Upper lobe of left lung (tissue), 6 donors: ENCODE results near the gene TTLL10. TPM values are rescaled to one million over a fixed set of nuclear protein-coding genes. Genes with fewer than 3 reads are reported as not detected.
"Not testable (repeated sequence)": the region's sequence is repeated elsewhere in the genome, so short reads cannot be mapped to it uniquely, and the experiment has no call there.

Experiments used
- ATAC-seq, 2 donors: fragments of 200-7000 bp; cut with Tn5 transposase; one replicate each; pipeline ENCODE4 v1.9.1; 2022; ENCODE audit warnings: mild to moderate bottlenecking in 2 of 2, moderate library complexity in 2 of 2; ENCODE audit not compliant: low FRiP score in 2 of 2
- DNase-seq, 2 donors: peaks; one replicate each; pipeline ENCODE4 v3.0.0-alpha.2; 2019 to 2020
- H3K27ac ChIP-seq, 4 donors: fragments of 200-600 bp; sonication (generic); one replicate each; pipeline ENCODE4 v1.5.1; 2016 to 2019
- H3K27me3 ChIP-seq, 4 donors: fragments of 200-600 bp; sonication (generic); one replicate each; pipeline ENCODE4 v1.5.1; 2017 to 2019
- H3K36me3 ChIP-seq, 4 donors: fragments of 200-600 bp; sonication (generic); one replicate each; pipeline ENCODE4 v1.5.1; 2016 to 2019
- H3K4me1 ChIP-seq, 4 donors: fragments of 200-600 bp; sonication (generic); one replicate each; pipeline ENCODE4 v1.5.1; 2018 to 2019
- H3K4me3 ChIP-seq, 4 donors: fragments of 200-600 bp; sonication (generic); one replicate each; pipeline ENCODE4 v1.5.1; 2017 to 2019; ENCODE audit warnings: mild to moderate bottlenecking in 2 of 4, moderate library complexity in 1 of 4
- H3K9me3 ChIP-seq, 4 donors: fragments of 200-600 bp; sonication (generic); one replicate each; pipeline ENCODE4 v1.5.1; 2018 to 2019
- CTCF ChIP-seq, 6 experiments: fragments of 450-650 bp in 4 of 6; fragments of 200-600 bp in 2 of 6; sonication (generic) in 2 of 6; IDR thresholded peaks; one replicate each; pipeline ENCODE4 v1.5.1; 2016 to 2019; ENCODE audit warnings: antibody characterized with exemption in 6 of 6
- EP300 ChIP-seq, 4 donors: sonication (generic); formaldehyde crosslinking; IDR thresholded peaks; one replicate each; pipeline ENCODE4 v1.5.1; 2017; ENCODE audit warnings: antibody characterized with exemption in 4 of 4, control low read depth in 2 of 4
- POLR2A ChIP-seq, 4 donors: fragments of 450-650 bp; IDR thresholded peaks; one replicate each; pipeline ENCODE4 v1.5.1; 2016 to 2017; ENCODE audit warnings: antibody characterized with exemption in 4 of 4, mild to moderate bottlenecking in 2 of 4
- POLR2AphosphoS5 ChIP-seq, 2 donors: sonication (generic); formaldehyde crosslinking; IDR thresholded peaks; one replicate each; pipeline ENCODE4 v1.5.1; 2017; ENCODE audit warnings: antibody characterized with exemption in 2 of 2
- WGBS, 2 donors: methylation state at CpG; one replicate each; pipeline ENCODE4 v1.1.5; 2017 to 2018; 5-methylcytosine and 5-hydroxymethylcytosine counted together
- total RNA-seq, 6 donors: library from RNA; depleted of rRNA in 4 of 6; stranded (reverse); fragments of >200 nt in 4 of 6; gene quantifications; one replicate each; pipeline versions ENCODE4 v1.1.0 to v1.2.1, GENCODE V29; 2016 to 2021
- donor health status: DM: no; HTN: no; CAD: no; lungs with moderate emphysema.
- donor health status: DM: no; HTN: yes; CAD: no; lungs with severe emphysema.

Gene TTLL10
- total RNA-seq, 6 donors from 2014 or later: 0.86 to 14.5 (median 5.8) TPM

GRCh38 chr1:1136547-1137230, 37.0 kb upstream of the TTLL10 start:
- Histone ChIP-seq H3K9me3 (no peaks in the 10 kb centered on the region), H3K36me3 (no peaks in the 10 kb centered on the region), H3K4me1 (peaks cover 5 to 30% (median 25%) of the 10 kb centered on the region in 4 donors), H3K27me3 (peaks cover 0 to 7% (median 0%) of the 10 kb centered on the region in 4 donors), H3K4me3 (peak overlapping the region in 3 of 4 donors; percentile 42 to 53 (median 52)), H3K27ac (peak overlapping the region in 3 of 4 donors; percentile 54 to 69 (median 60))
- TF ChIP-seq POLR2AphosphoS5 (IDR thresholded peaks at IDR 0.05) (no peak), EP300 (IDR thresholded peaks at IDR 0.05) (no peak), CTCF (IDR thresholded peaks at IDR 0.05) (no peak), POLR2A (IDR thresholded peaks at IDR 0.05) (peak in 1 of 4 donors; percentile 35)
- ATAC-seq: peak; percentile 25 to 68
- 31% methylated on average over 38 of the region's 48 CpGs; no CpG with 5 or more reads in 1 of the 2 donors for WGBS, 2 donors
- peak; percentile 63 to 85 for DNase-seq

- H3K4me1 ChIP-seq: peaks cover 5 to 30% (median 24%) of the 10 kb centered on the region in 4 donors
- H3K27ac ChIP-seq: peak overlapping the region in 3 of 4 donors; percentile 54 to 69 (median 60)
- DNase-seq: peak in 1 of 2 donors; percentile 86
- 20 to 25% methylated on average over 17 to 26 of the region's 36 CpGs for WGBS, 2 donors
- TF ChIP-seq EP300 (IDR thresholded peaks at IDR 0.05) (no peak), POLR2A (IDR thresholded peaks at IDR 0.05) (peak in 1 of 4 donors; percentile 5), POLR2AphosphoS5 (IDR thresholded peaks at IDR 0.05) (no peak), CTCF (IDR thresholded peaks at IDR 0.05) (no peak)
- peak overlapping the region in 3 of 4 donors; percentile 42 to 53 (median 52) for H3K4me3 ChIP-seq
- H3K36me3 ChIP-seq: no peaks in the 10 kb centered on the region
- no peaks in the 10 kb centered on the region for H3K9me3 ChIP-seq
- H3K27me3 ChIP-seq: peaks cover 0 to 7% (median 0%) of the 10 kb centered on the region in 4 donors
- ATAC-seq: peak in 1 of 2 donors; percentile 35
These were observed 36.2 kb upstream of the TTLL10 start for GRCh38 chr1:1137256-1138045.

DNA sequence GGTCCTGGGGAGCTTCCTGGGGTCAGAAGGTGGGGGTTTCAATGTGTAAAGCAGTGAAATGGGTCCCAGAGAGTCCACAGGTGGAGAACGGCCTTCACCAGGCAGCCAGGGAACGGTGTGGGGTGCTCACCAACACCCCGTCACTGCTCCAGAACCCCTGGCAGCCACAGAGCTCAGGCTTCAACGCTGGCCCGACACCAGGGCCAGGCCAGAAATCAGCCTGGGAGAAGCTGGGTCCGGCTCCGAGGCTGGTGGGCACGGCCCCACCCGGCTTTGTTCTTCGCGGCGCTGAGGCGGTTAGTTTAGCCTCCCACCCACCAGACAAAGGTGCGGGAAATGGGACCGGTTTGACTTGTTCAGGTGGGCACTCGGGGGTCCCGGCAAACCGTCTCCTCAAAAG, 33.0 kb upstream of the TTLL10 start:
- WGBS, 2 donors: 49 to 65% methylated on average over 17 to 18 of the region's 18 CpGs
- DNase-seq (peak in 1 of 2 donors; percentile 49), ATAC-seq (no peak)
- TF ChIP-seq POLR2AphosphoS5 (IDR thresholded peaks at IDR 0.05): no peak
- Histone ChIP-seq H3K4me1 (peaks cover 0 to 34% (median 29%) of the 10 kb centered on the region in 4 donors), H3K9me3 (no peaks in the 10 kb centered on the region), H3K36me3 (no peaks in the 10 kb centered on the region), H3K27me3 (peaks cover 0 to 7% (median 0%) of the 10 kb centered on the region in 4 donors), H3K27ac (no peak overlapping the region), H3K4me3 (no peak overlapping the region)

DNA sequence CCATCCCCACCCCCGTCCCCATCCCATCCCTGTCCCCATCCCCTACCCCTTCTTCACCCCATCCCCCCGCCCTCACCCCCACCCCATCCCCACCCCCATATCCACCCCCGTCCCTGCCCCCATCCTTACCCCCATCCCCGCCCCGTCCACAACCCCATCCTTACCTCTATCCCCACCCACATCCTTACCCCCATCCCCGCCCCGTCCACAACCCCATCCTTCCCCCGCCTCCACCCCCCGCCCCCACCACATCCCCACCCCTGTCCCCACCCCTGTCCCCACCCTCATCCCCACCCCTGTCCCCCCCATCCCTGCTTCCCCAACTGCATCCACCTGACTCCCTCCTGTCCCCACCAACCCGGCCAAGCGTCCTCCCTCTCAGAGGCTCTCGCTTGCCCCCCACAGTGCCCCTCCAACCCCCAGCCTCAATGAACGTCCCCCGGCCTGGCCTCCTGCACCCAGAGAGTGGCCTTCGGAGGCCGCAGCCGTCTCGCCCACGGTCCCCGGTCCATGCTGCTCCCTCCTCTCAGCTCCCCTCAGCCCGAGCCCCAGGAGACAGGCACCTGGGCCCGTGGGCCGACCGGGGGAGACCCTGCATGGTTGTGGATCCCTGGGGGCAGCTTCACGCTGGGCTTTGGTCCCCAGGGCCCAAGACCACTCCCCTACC, 32.3 kb upstream of the TTLL10 start:
- TF ChIP-seq CTCF (IDR thresholded peaks at IDR 0.05): no peak
- no peak for TF ChIP-seq POLR2A (IDR thresholded peaks at IDR 0.05)
- TF ChIP-seq EP300 (IDR thresholded peaks at IDR 0.05): no peak
- TF ChIP-seq POLR2AphosphoS5 (IDR thresholded peaks at IDR 0.05): no peak
- ATAC-seq (no peak), DNase-seq (peak in 1 of 2 donors; percentile 70)
- Histone ChIP-seq H3K27me3 (peaks cover 0 to 7% (median 0%) of the 10 kb centered on the region in 4 donors), H3K4me3 (no peak overlapping the region), H3K9me3 (no peaks in the 10 kb centered on the region), H3K4me1 (peaks cover 0 to 29% (median 27%) of the 10 kb centered on the region in 4 donors), H3K36me3 (no peaks in the 10 kb centered on the region), H3K27ac (no peak overlapping the region)
- 79% methylated on average over 3 to 12 of the region's 25 CpGs for WGBS, 2 donors

DNA sequence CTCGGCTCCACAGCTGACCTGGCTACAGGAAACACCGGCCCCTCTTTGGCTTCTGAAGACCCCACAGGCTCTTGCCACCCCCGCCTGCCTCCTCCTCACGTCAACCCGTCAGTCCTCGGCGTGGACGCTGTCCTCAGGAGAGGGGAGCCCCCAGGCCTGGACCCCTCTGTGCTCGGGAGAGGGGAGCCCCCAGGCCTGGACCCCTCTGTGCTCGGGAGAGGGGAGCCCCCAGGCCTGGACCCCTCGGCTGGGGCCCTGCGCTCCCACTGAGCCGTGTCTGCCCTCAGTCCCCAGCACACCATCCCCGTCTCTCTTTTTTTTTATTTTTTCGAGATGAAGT, 31.8 kb upstream of the TTLL10 start:
- Histone ChIP-seq H3K9me3 (no peaks in the 10 kb centered on the region), H3K27me3 (peaks cover 0 to 4% (median 0%) of the 10 kb centered on the region in 4 donors), H3K4me1 (peaks cover 0 to 28% (median 23%) of the 10 kb centered on the region in 4 donors), H3K4me3 (no peak overlapping the region), H3K27ac (no peak overlapping the region), H3K36me3 (no peaks in the 10 kb centered on the region)
- TF ChIP-seq POLR2AphosphoS5 (IDR thresholded peaks at IDR 0.05): no peak
- no peak for TF ChIP-seq POLR2A (IDR thresholded peaks at IDR 0.05)
- TF ChIP-seq EP300 (IDR thresholded peaks at IDR 0.05): no peak
- 72 to 83% methylated on average over 15 of the region's 15 CpGs for WGBS, 2 donors
- peak in 1 of 2 donors; percentile 56 for DNase-seq
- no peak for ATAC-seq

DNA sequence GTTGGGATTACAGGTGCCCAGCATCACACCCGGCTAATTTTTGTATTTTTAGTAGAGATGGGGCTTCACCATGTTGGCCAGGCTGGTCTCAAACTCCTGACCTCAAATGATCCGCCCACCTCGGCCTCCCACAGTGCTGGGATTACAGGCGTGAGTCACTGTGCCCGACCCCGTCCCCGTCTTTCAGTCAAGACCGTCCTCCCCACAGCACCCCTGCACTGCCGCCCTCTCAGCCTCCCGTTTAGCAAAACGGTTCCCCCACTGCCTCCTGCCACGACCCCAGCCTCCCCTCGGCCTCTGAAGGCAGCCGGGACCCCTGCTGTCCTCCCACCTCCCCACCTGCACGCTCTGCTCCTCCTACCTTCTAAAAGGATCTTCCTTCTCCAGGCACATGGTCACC, 31.3 kb upstream of the TTLL10 start:
- H3K27me3 ChIP-seq: not testable (repeated sequence)
- WGBS, 2 donors: 57 to 76% methylated on average over 14 to 15 of the region's 15 CpGs
- H3K4me1 ChIP-seq: peaks cover 0 to 25% (median 19%) of the 10 kb centered on the region in 4 donors

More for the DNA sequence above, 31.3 kb upstream of the TTLL10 start:
- H3K36me3 ChIP-seq, H3K9me3 ChIP-seq, ATAC-seq, H3K4me3 ChIP-seq, H3K27ac ChIP-seq, DNase-seq: not testable (repeated sequence)
